GM12878 (cell line): ENCODE measurements around the gene MAML2. TPM values are rescaled to one million over a fixed set of nuclear protein-coding genes. Genes with fewer than 3 reads are reported as not detected.
A peak's percentile ranks its signal among the peaks of the same experiment; 100 is the strongest.

Experiments
- ATAC-seq: fragments of 200-7000 bp; cut with Tn5 transposase; 3 replicates; pipeline ENCODE4 v1.9.1; 2020; ENCODE audit warnings: mild to moderate bottlenecking, moderate library complexity
- BruUV-seq: library from RNA; stranded (reverse); fragments of 400-500 nt; replicated peaks from 2 replicates; lab custom pipeline; 2021; lab: Mats Ljungman, UMichigan
- CTCF ChIA-PET: fragments of 300-600 bp; sonication (Branson Sonifier 250); formaldehyde crosslinking; extraction: SDS; loops from one replicate; lab custom pipeline; 2021; ENCODE audit warnings: inconsistent platforms; lab: Yijun Ruan, JAX
- POLR2A ChIA-PET: fragments of 350-600 bp; formaldehyde crosslinking; extraction: SDS; loops from one replicate; lab custom pipeline; 2021; ENCODE audit warnings: inconsistent platforms; lab: Charles Lee
- RAD21 ChIA-PET: fragments of 300-600 bp; sonication (Branson Sonifier 250); formaldehyde crosslinking; loops from one replicate; lab custom pipeline; 2023; ENCODE audit warnings: antibody characterized with exemption; ENCODE audit not compliant: unreplicated experiment; lab: Charles Lee
- SMC1A ChIA-PET: fragments of 300-600 bp; sonication (Branson Sonifier 250); formaldehyde crosslinking; loops from one replicate; lab custom pipeline; 2023; ENCODE audit not compliant: unreplicated experiment, uncharacterized antibody; lab: Charles Lee
- DNase-seq: peaks from one replicate; pipeline ENCODE4 v3.0.0-alpha.2; 2011; ENCODE audit warnings: low read depth, low spot score
- FAIRE-seq: peaks from 3 replicates; lab custom pipeline; 2011; peaks lifted over from hg19 to GRCh38; lab: Jason Lieb, UNC
- H2AFZ ChIP-seq: 2 replicates; pipeline ENCODE4 v1.6.0; 2011; ENCODE audit warnings: low read depth, low read length, control low read depth; ENCODE audit not compliant: control insufficient read depth
- H3K27ac ChIP-seq: 2 replicates; pipeline ENCODE4 v1.5.1; 2011; ENCODE audit warnings: control low read depth; ENCODE audit not compliant: control insufficient read depth, insufficient read depth
- H3K27me3 ChIP-seq, 2 experiments: replicated peaks in 1 of 2; 2 replicates each; pipeline versions ENCODE4 v1.6.0 to v1.6.1; 2011; ENCODE audit warnings: low read length in 1 of 2; ENCODE audit not compliant: control insufficient read depth in 2 of 2, insufficient read depth in 2 of 2
- H3K36me3 ChIP-seq, 2 experiments: 2 replicates each; pipeline ENCODE4 v1.5.1; 2011; ENCODE audit warnings: low read length in 1 of 2; ENCODE audit not compliant: control insufficient read depth in 2 of 2, insufficient read depth in 2 of 2
- H3K4me1 ChIP-seq: 2 replicates; pipeline ENCODE4 v1.6.1; 2011; ENCODE audit warnings: mild to moderate bottlenecking, low read length, moderate library complexity, mixed read lengths; ENCODE audit not compliant: control insufficient read depth, insufficient read depth
- H3K4me2 ChIP-seq: 2 replicates; pipeline ENCODE4 v1.6.0; 2011; ENCODE audit warnings: control low read depth; ENCODE audit not compliant: control insufficient read depth, insufficient read depth
- H3K4me3 ChIP-seq: fragments of 200-600 bp; sonication (generic); 2 replicates; pipeline ENCODE4 v1.5.1; 2016
- H3K79me2 ChIP-seq: 2 replicates; pipeline ENCODE4 v1.6.0; 2011; ENCODE audit warnings: low read length; ENCODE audit not compliant: control insufficient read depth, insufficient read depth
- H3K9ac ChIP-seq: 2 replicates; pipeline ENCODE4 v1.8.0; 2011; ENCODE audit warnings: low read length, control low read depth, mixed read lengths; ENCODE audit not compliant: control insufficient read depth, insufficient read depth
- H3K9me3 ChIP-seq: replicated peaks from 3 replicates; pipeline ENCODE4 v1.5.1; 2011; ENCODE audit warnings: mild to moderate bottlenecking, low read length; ENCODE audit not compliant: control insufficient read depth, insufficient read depth
- H4K20me1 ChIP-seq: 2 replicates; pipeline ENCODE4 v1.6.0; 2011; ENCODE audit not compliant: control insufficient read depth, insufficient read depth
- BMI1 ChIP-seq: fragments of 450-650 bp; IDR thresholded peaks from 2 replicates; pipeline ENCODE4 v1.6.1; 2016; ENCODE audit warnings: mild to moderate bottlenecking, moderate library complexity, borderline replicate concordance
- ESRRA ChIP-seq: IDR thresholded peaks from 2 replicates; pipeline ENCODE4 v1.6.1; 2012; ENCODE audit warnings: mild to moderate bottlenecking, low read length, improper control_type of control experiment
- EZH2 ChIP-seq: IDR thresholded peaks from 2 replicates; pipeline ENCODE4 v1.6.1; 2012; ENCODE audit warnings: low read depth, mild to moderate bottlenecking, control low read depth, inconsistent platforms, low read length, borderline replicate concordance; ENCODE audit not compliant: control insufficient read depth
- IKZF2 ChIP-seq, 2 experiments: fragments of 450-650 bp; IDR thresholded peaks; 2 replicates each; pipeline ENCODE4 v1.6.1; 2017; ENCODE audit warnings: mild to moderate bottlenecking in 2 of 2, moderate library complexity in 2 of 2
- MEF2A ChIP-seq: IDR thresholded peaks from 2 replicates; pipeline ENCODE4 v1.6.1; 2011; ENCODE audit warnings: low read depth, mild to moderate bottlenecking, low read length, moderate library complexity; ENCODE audit not compliant: insufficient read depth
- NR2F1 ChIP-seq: fragments of 450-650 bp; conservative IDR thresholded peaks from 2 replicates; pipeline ENCODE4 v1.6.1; 2017; ENCODE audit warnings: mild to moderate bottlenecking
- RELA ChIP-seq: fragments of 450-650 bp; IDR thresholded peaks from 2 replicates; pipeline ENCODE4 v1.8.0; 2014; ENCODE audit warnings: borderline replicate concordance; ENCODE audit not compliant: partially characterized antibody
- SMARCA5 ChIP-seq: fragments of 450-650 bp; IDR thresholded peaks from 2 replicates; pipeline ENCODE4 v1.6.1; 2017; ENCODE audit warnings: mild to moderate bottlenecking
- SMC3 ChIP-seq: IDR thresholded peaks from 2 replicates; pipeline ENCODE4 v1.6.1; 2011; ENCODE audit warnings: low read length, improper control_type of control experiment, borderline replicate concordance
- SPI1 ChIP-seq: IDR thresholded peaks from 2 replicates; pipeline ENCODE4 v1.6.1; 2011; ENCODE audit warnings: low read depth, mild to moderate bottlenecking, low read length, moderate library complexity, borderline replicate concordance; ENCODE audit not compliant: insufficient read depth
- STAT1 ChIP-seq: fragments of 450-650 bp; conservative IDR thresholded peaks from 2 replicates; pipeline ENCODE4 v1.6.1; 2014; ENCODE audit warnings: antibody characterized with exemption, mild to moderate bottlenecking
- SUZ12 ChIP-seq: fragments of 200-600 bp; sonication (generic); IDR thresholded peaks from one replicate; pipeline ENCODE4 v1.6.1; 2018; ENCODE audit warnings: antibody characterized with exemption, mild to moderate bottlenecking; ENCODE audit not compliant: unreplicated experiment
- ZNF207 ChIP-seq: fragments of 450-650 bp; IDR thresholded peaks from 2 replicates; pipeline ENCODE4 v1.6.1; 2014; ENCODE audit warnings: antibody characterized with exemption, mild to moderate bottlenecking, borderline replicate concordance
- WGBS: methylation state at CpG from one replicate; pipeline ENCODE4 v1.1.6; 2016; ENCODE audit warnings: low lambda C conversion rate; ENCODE audit not compliant: insufficient replicate concordance, insufficient coverage; ENCODE audit errors: missing lambda C conversion rate; 5-methylcytosine and 5-hydroxymethylcytosine counted together
- in situ Hi-C: fragments of 300-500 bp; cut with MboI; formaldehyde crosslinking; loops from 9 replicates; pipeline ENCODE4 v1.14.3; 2018; ENCODE audit warnings: mixed read lengths
- intact Hi-C: fragments of 100-400 bp; cut with micrococcal nuclease; formaldehyde crosslinking; loops from one replicate; pipeline ENCODE4 v1.14.2; 2022; ENCODE audit not compliant: unreplicated experiment
- polyA plus RNA-seq, 11 experiments: library from polyadenylated mRNA; depleted of rRNA in 4 of 11; unstranded in 6 of 11; stranded (reverse) in 5 of 11; fragments of >200 nt; fragmentation: Nextera tagmentation in 4 of 11; fragmentation: Illumina TruSeq in 1 of 11; extraction: Ambion mirVana in 4 of 11; extraction: Trizol in 1 of 11; gene quantifications; 1 replicate in 1 of 11; 2 replicates in 10 of 11; pipeline versions ENCODE4 v1.2.1 to v1.2.3, GENCODE V29; 2011 to 2016; ENCODE audit warnings: inconsistent platforms in 2 of 11, missing spikeins in 2 of 11, low read depth in 1 of 11
- total RNA-seq, 4 experiments: library from RNA; depleted of rRNA in 3 of 4; stranded (reverse); fragments of >200 nt in 3 of 4; fragmentation: Illumina TruSeq in 1 of 4; extraction: Trizol in 1 of 4; gene quantifications; 2 replicates each; pipeline versions ENCODE4 v1.2.1 to v1.2.3, GENCODE V29; 2013 to 2021
- TF ChIP-seq, protein P1 (sequence below): IDR thresholded peaks from 2 replicates; pipeline ENCODE4 v1.6.1; 2012; ENCODE audit warnings: low read depth, low read length, improper control_type of control experiment
- TF ChIP-seq, protein P2 (sequence below): fragments of 450-650 bp; IDR thresholded peaks from 2 replicates; pipeline ENCODE4 v1.6.1; 2014; ENCODE audit warnings: mild to moderate bottlenecking
- TF ChIP-seq, protein P3 (sequence below): fragments of 450-650 bp; IDR thresholded peaks from 2 replicates; pipeline ENCODE4 v1.6.1; 2017; ENCODE audit warnings: mild to moderate bottlenecking, moderate library complexity

MAML2 gene
- total and polyA plus RNA-seq, 10 of the 15 experiments (the other 5 are each of a cell fraction or from before 2014, with no cell fraction given): 2.5 to 15.1 (median 12.0) TPM

- in situ Hi-C loops (loop anchor here (5.0 kb wide), 1 partner anchor 339 kb away; the partner anchor contains the start of gene JRKL), intact Hi-C loops (loop anchor here (1.0 to 5.0 kb wide), 5 partner anchors 41 to 337 kb away; partner anchors contain the start of gene JRKL)
- SMC1A ChIA-PET: interaction anchor here (0.7 to 9.3 kb wide), 23 partner anchors 10 to 371 kb away, joined by 3 to 184 read pairs (median 4); partner anchors contain the start of gene MAML2
- Histone ChIP-seq H2AFZ (no peak overlapping the region; the same call in 1 of the 2 replicates), H3K9ac (peak overlapping the region; percentile 17; the same call in 1 of the 2 replicates), H4K20me1 (no peaks in the 10 kb centered on the region), H3K27ac (peak overlapping the region; percentile 71), H3K27me3 (no peaks in the 10 kb centered on the region), H3K4me2 (peak overlapping the region; percentile 76), H3K4me1 (peaks cover 27% of the 10 kb centered on the region), H3K9me3 (no peaks in the 10 kb centered on the region), H3K36me3 (no peaks in the 10 kb centered on the region; a peak in 2 of 4 replicates), H3K4me3 (no peak overlapping the region), H3K79me2 (peaks cover 3% of the 10 kb centered on the region)
- BruUV-seq: no TSS peak
- CTCF ChIA-PET: interaction anchor here (1.0 to 9.5 kb wide), 11 partner anchors 10 to 341 kb away, joined by 3 to 256 read pairs (median 6); partner anchors contain the start of genes CCDC82 and MAML2
- no peak for FAIRE-seq
- RAD21 ChIA-PET: interaction anchor here (1.0 to 9.0 kb wide), 6 partner anchors 22 to 286 kb away, joined by 3 to 213 read pairs (median 16); partner anchors contain the start of gene MAML2
- DNase-seq: peak; percentile 53
- POLR2A ChIA-PET: interaction anchor here (0.6 to 2.0 kb wide), 6 partner anchors 9 to 290 kb away, joined by 3 to 6 read pairs (median 4); partner anchors contain the start of gene MAML2
- 67% methylated on average over 2 of the region's 2 CpGs for WGBS
- ATAC-seq: peak; percentile 71
- TF ChIP-seq MEF2A: no peak
- no peak for TF ChIP-seq ESRRA
- no peak for TF ChIP-seq STAT1
- no peak for TF ChIP-seq RELA
- TF ChIP-seq EZH2: no peak
- TF ChIP-seq IKZF2 (IDR thresholded peaks at IDR 0.05): peak; percentile 56 to 67; a peak in 2 of 4 replicates
- TF ChIP-seq NR2F1: no peak
- TF ChIP-seq, protein P1, sequence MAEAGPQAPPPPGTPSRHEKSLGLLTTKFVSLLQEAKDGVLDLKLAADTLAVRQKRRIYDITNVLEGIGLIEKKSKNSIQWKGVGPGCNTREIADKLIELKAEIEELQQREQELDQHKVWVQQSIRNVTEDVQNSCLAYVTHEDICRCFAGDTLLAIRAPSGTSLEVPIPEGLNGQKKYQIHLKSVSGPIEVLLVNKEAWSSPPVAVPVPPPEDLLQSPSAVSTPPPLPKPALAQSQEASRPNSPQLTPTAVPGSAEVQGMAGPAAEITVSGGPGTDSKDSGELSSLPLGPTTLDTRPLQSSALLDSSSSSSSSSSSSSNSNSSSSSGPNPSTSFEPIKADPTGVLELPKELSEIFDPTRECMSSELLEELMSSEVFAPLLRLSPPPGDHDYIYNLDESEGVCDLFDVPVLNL: no peak
- peak; percentile 56; the same call in 1 of the 2 replicates for TF ChIP-seq BMI1
- peak; percentile 6; the same call in 1 of the 2 replicates for TF ChIP-seq SMC3
- peak; percentile 85 for TF ChIP-seq SPI1
- TF ChIP-seq SUZ12: no peak
- no peak for TF ChIP-seq SMARCA5
- no peak for TF ChIP-seq ZNF207
- TF ChIP-seq, protein P2, sequence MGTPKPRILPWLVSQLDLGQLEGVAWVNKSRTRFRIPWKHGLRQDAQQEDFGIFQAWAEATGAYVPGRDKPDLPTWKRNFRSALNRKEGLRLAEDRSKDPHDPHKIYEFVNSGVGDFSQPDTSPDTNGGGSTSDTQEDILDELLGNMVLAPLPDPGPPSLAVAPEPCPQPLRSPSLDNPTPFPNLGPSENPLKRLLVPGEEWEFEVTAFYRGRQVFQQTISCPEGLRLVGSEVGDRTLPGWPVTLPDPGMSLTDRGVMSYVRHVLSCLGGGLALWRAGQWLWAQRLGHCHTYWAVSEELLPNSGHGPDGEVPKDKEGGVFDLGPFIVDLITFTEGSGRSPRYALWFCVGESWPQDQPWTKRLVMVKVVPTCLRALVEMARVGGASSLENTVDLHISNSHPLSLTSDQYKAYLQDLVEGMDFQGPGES: no peak
- TF ChIP-seq, protein P3, sequence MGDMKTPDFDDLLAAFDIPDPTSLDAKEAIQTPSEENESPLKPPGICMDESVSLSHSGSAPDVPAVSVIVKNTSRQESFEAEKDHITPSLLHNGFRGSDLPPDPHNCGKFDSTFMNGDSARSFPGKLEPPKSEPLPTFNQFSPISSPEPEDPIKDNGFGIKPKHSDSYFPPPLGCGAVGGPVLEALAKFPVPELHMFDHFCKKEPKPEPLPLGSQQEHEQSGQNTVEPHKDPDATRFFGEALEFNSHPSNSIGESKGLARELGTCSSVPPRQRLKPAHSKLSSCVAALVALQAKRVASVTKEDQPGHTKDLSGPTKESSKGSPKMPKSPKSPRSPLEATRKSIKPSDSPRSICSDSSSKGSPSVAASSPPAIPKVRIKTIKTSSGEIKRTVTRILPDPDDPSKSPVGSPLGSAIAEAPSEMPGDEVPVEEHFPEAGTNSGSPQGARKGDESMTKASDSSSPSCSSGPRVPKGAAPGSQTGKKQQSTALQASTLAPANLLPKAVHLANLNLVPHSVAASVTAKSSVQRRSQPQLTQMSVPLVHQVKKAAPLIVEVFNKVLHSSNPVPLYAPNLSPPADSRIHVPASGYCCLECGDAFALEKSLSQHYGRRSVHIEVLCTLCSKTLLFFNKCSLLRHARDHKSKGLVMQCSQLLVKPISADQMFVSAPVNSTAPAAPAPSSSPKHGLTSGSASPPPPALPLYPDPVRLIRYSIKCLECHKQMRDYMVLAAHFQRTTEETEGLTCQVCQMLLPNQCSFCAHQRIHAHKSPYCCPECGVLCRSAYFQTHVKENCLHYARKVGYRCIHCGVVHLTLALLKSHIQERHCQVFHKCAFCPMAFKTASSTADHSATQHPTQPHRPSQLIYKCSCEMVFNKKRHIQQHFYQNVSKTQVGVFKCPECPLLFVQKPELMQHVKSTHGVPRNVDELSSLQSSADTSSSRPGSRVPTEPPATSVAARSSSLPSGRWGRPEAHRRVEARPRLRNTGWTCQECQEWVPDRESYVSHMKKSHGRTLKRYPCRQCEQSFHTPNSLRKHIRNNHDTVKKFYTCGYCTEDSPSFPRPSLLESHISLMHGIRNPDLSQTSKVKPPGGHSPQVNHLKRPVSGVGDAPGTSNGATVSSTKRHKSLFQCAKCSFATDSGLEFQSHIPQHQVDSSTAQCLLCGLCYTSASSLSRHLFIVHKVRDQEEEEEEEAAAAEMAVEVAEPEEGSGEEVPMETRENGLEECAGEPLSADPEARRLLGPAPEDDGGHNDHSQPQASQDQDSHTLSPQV: 0 out of 2 replicates have a peak, but pooled peaks have one; percentile 26
These were observed 289.9 kb downstream of the MAML2 start for GRCh38 chr11:96052921-96053651.
